Fibroblast of lung (primary cell): Measurements from ENCODE around the gene CSNK1D. TPM values are rescaled to one million over a fixed set of nuclear protein-coding genes. Genes with fewer than 3 reads are reported as not detected.
A peak's percentile ranks its signal among the peaks of the same experiment; 100 is the strongest.

Experiments
- DNase-seq, 2 donors: peaks; one replicate each; pipeline versions ENCODE4 v3.0.0 to v3.0.0-alpha.2; 2010; ENCODE audit warnings: low read depth in 2 of 2
- H2AFZ ChIP-seq: 2 replicates; pipeline ENCODE4 v1.5.1; 2012; ENCODE audit warnings: low read length, control low read depth, inconsistent platforms
- H3K27ac ChIP-seq: 2 replicates; pipeline ENCODE4 v1.5.1; 2011; ENCODE audit warnings: low read length, control low read depth; ENCODE audit not compliant: insufficient read depth
- H3K27me3 ChIP-seq: 2 replicates; pipeline ENCODE4 v1.5.1; 2011; ENCODE audit warnings: mild to moderate bottlenecking, low read length; ENCODE audit not compliant: control insufficient read depth, insufficient read depth
- H3K36me3 ChIP-seq: 2 replicates; pipeline ENCODE4 v1.5.1; 2011; ENCODE audit warnings: low read length; ENCODE audit not compliant: control insufficient read depth, insufficient read depth
- H3K4me1 ChIP-seq: 2 replicates; pipeline ENCODE4 v1.5.1; 2011; ENCODE audit warnings: low read length; ENCODE audit not compliant: control insufficient read depth, insufficient read depth; ENCODE audit errors: extremely low read depth
- H3K4me2 ChIP-seq: 2 replicates; pipeline ENCODE4 v1.5.1; 2011; ENCODE audit warnings: low read length, control low read depth; ENCODE audit not compliant: insufficient read depth; ENCODE audit errors: extremely low read depth
- H3K4me3 ChIP-seq, 4 experiments: fragments of 200-600 bp in 1 of 4; sonication (generic) in 1 of 4; replicated peaks in 1 of 4; 2 replicates each; pipeline ENCODE4 v1.5.1; 2011 to 2016; ENCODE audit warnings: low read length in 4 of 4, low read depth in 3 of 4, mild to moderate bottlenecking in 3 of 4, control low read depth in 2 of 4, inconsistent platforms in 1 of 4, mixed read lengths in 1 of 4; ENCODE audit not compliant: insufficient read depth in 1 of 4; ENCODE audit errors: control extremely low read depth in 1 of 4
- H3K79me2 ChIP-seq: 2 replicates; pipeline ENCODE4 v1.5.1; 2012; ENCODE audit warnings: mild to moderate bottlenecking, low read length, inconsistent platforms; ENCODE audit not compliant: control insufficient read depth, insufficient read depth
- H3K9ac ChIP-seq: 2 replicates; pipeline ENCODE4 v1.5.1; 2011; ENCODE audit warnings: mild to moderate bottlenecking, low read length, control low read depth; ENCODE audit not compliant: insufficient read depth
- H3K9me3 ChIP-seq: 2 replicates; pipeline ENCODE4 v1.5.1; 2012; ENCODE audit warnings: low read depth, low read length; ENCODE audit not compliant: control insufficient read depth, insufficient read depth
- H4K20me1 ChIP-seq: 2 replicates; pipeline ENCODE4 v1.5.1; 2011; ENCODE audit warnings: low read length; ENCODE audit not compliant: control insufficient read depth, insufficient read depth; ENCODE audit errors: extremely low read depth
- CTCF ChIP-seq, 2 donors: IDR thresholded peaks in 1 of 2; conservative IDR thresholded peaks in 1 of 2; 1 replicate in 1 of 2; 2 replicates in 1 of 2; pipeline ENCODE4 v1.5.1; 2011 to 2012; ENCODE audit warnings: low read length in 2 of 2, control low read depth in 1 of 2, inconsistent platforms in 1 of 2, low read depth in 1 of 2, mild to moderate bottlenecking in 1 of 2
- EZH2 ChIP-seq: IDR thresholded peaks from 2 replicates; pipeline ENCODE4 v1.5.1; 2012; ENCODE audit warnings: low read length, control low read depth, mild to moderate bottlenecking; ENCODE audit errors: missing control alignments
- polyA minus RNA-seq: library from RNA; depleted of rRNA, polyadenylated mRNA; stranded (reverse); fragments of >200 nt; gene quantifications from 2 replicates; pipeline ENCODE4 v1.2.3, GENCODE V29; 2011; ENCODE audit warnings: low replicate concordance
- polyA plus RNA-seq, 2 donors: library from polyadenylated mRNA; depleted of rRNA in 1 of 2; stranded (reverse) in 1 of 2; unstranded in 1 of 2; fragments of >200 nt; gene quantifications; 2 replicates each; pipeline ENCODE4 v1.2.1, GENCODE V29; 2011 to 2012; ENCODE audit warnings: missing spikeins in 1 of 2
- total RNA-seq: library from RNA; depleted of rRNA; stranded (reverse); fragments of >200 nt; gene quantifications from 2 replicates; pipeline ENCODE4 v1.2.1, GENCODE V29; 2014

The CSNK1D gene
- total RNA-seq (41.3 and 64.9 TPM in 2 replicates), polyA plus RNA-seq (112 and 139 TPM in 2 replicates), polyA minus RNA-seq (201 and 240 TPM in 2 replicates)
- polyA plus RNA-seq (2012), result 97.6 and 104 TPM in 2 replicates

GRCh38 chr17:82273327-82274133, at the start of gene CSNK1D:
CSNK1D (minus strand) TSS chr17:82273700; CDS start chr17:82273381, 319 bp downstream.
- no peaks in the 10 kb centered on the region for H3K9me3 ChIP-seq
- H3K4me1 ChIP-seq, result peaks cover 8% of the 10 kb centered on the region
- peak within 1 kb of the TSS; percentile 72 to 88 (median 78) for H3K4me3 ChIP-seq
- no peaks in the 10 kb centered on the region for H3K27me3 ChIP-seq
- H3K9ac ChIP-seq, result peak within 1 kb of the TSS; percentile 86
- peaks cover 10% of the 10 kb centered on the region for H4K20me1 ChIP-seq
- H3K36me3 ChIP-seq, result peaks cover 13% of the 10 kb centered on the region
- H3K79me2 ChIP-seq, result peaks cover 46% of the 10 kb centered on the region
- H2AFZ ChIP-seq, result peak within 1 kb of the TSS; percentile 75
- peak within 1 kb of the TSS; percentile 95 for H3K27ac ChIP-seq
- TF ChIP-seq CTCF (conservative IDR thresholded peaks at IDR 0.05 in 1 of 2, IDR thresholded peaks at IDR 0.05 in 1 of 2; ENCODE audit: low read depth in 1 of 2, low read length in 2 of 2) (no peak), EZH2 (no peak)
- H3K4me2 ChIP-seq, result peak within 1 kb of the TSS; percentile 96
- DNase-seq, result peak; percentile 81 to 83

GRCh38 chr17:82322526-82323453, 49.3 kb upstream of the CSNK1D start:
- H3K36me3 ChIP-seq, result no peaks in the 10 kb centered on the region
- no peak for DNase-seq
- no peaks in the 10 kb centered on the region for H3K27me3 ChIP-seq
- H3K4me1 ChIP-seq, result no peaks in the 10 kb centered on the region
- peaks cover 4% of the 10 kb centered on the region for H3K9me3 ChIP-seq
- H2AFZ ChIP-seq, result no peak overlapping the region
- H3K79me2 ChIP-seq, result no peaks in the 10 kb centered on the region
- no peak overlapping the region for H3K9ac ChIP-seq
- H4K20me1 ChIP-seq, result no peaks in the 10 kb centered on the region
- TF ChIP-seq EZH2 (no peak), CTCF (conservative IDR thresholded peaks at IDR 0.05 in 1 of 2, IDR thresholded peaks at IDR 0.05 in 1 of 2; ENCODE audit: low read depth in 1 of 2, low read length in 2 of 2) (no peak)
- H3K27ac ChIP-seq, result no peak overlapping the region
- no peak overlapping the region for H3K4me3 ChIP-seq
- no peak overlapping the region for H3K4me2 ChIP-seq

GRCh38 chr17:82321947-82322466, 48.5 kb upstream of the CSNK1D start:
- no peak for TF ChIP-seq EZH2
- no peak for TF ChIP-seq CTCF (conservative IDR thresholded peaks at IDR 0.05 in 1 of 2, IDR thresholded peaks at IDR 0.05 in 1 of 2; ENCODE audit: low read depth in 1 of 2, low read length in 2 of 2)

More at GRCh38 chr17:82321947-82322466, 48.5 kb upstream of the CSNK1D start:
- no peaks in the 10 kb centered on the region for H3K4me1 ChIP-seq
- no peak overlapping the region for H3K9ac ChIP-seq
- H3K27ac ChIP-seq, result no peak overlapping the region
- no peak for DNase-seq
- H3K9me3 ChIP-seq, result peaks cover 4% of the 10 kb centered on the region
- H2AFZ ChIP-seq, result no peak overlapping the region
- H4K20me1 ChIP-seq, result no peaks in the 10 kb centered on the region
- H3K4me3 ChIP-seq, result no peak overlapping the region
- no peaks in the 10 kb centered on the region for H3K36me3 ChIP-seq
- H3K4me2 ChIP-seq, result no peak overlapping the region
- no peaks in the 10 kb centered on the region for H3K27me3 ChIP-seq
- no peaks in the 10 kb centered on the region for H3K79me2 ChIP-seq
